ENCODE results near the gene MYL7.
"Not testable (repeated sequence)": the region's sequence is repeated elsewhere in the genome, so short reads cannot be mapped to it uniquely, and the experiment has no call there.

Gene MYL7

GRCh38 chr7:44182827-44183226 is 41.7 kb upstream of the MYL7 start:
- TF ChIP-seq MYC (IDR thresholded peaks at IDR 0.05; ENCODE audit: low read depth, low read length) (no peak), POLR2A (IDR thresholded peaks at IDR 0.05; ENCODE audit: extremely low read depth, insufficient read length) (no peak)
- TF ChIP-seq, protein P1, sequence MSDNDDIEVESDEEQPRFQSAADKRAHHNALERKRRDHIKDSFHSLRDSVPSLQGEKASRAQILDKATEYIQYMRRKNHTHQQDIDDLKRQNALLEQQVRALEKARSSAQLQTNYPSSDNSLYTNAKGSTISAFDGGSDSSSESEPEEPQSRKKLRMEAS (IDR thresholded peaks at IDR 0.05; ENCODE audit: low read depth, low read length) = no peak
- TF ChIP-seq, protein P2, sequence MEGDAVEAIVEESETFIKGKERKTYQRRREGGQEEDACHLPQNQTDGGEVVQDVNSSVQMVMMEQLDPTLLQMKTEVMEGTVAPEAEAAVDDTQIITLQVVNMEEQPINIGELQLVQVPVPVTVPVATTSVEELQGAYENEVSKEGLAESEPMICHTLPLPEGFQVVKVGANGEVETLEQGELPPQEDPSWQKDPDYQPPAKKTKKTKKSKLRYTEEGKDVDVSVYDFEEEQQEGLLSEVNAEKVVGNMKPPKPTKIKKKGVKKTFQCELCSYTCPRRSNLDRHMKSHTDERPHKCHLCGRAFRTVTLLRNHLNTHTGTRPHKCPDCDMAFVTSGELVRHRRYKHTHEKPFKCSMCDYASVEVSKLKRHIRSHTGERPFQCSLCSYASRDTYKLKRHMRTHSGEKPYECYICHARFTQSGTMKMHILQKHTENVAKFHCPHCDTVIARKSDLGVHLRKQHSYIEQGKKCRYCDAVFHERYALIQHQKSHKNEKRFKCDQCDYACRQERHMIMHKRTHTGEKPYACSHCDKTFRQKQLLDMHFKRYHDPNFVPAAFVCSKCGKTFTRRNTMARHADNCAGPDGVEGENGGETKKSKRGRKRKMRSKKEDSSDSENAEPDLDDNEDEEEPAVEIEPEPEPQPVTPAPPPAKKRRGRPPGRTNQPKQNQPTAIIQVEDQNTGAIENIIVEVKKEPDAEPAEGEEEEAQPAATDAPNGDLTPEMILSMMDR (IDR thresholded peaks at IDR 0.05; ENCODE audit: low read depth, low read length) = no peak
- H3K4me3 ChIP-seq (ENCODE audit: low read depth, low read length) = no peak overlapping the region
- no peak for DNase-seq (ENCODE audit: low read depth)

- no peak for DNase-seq (ENCODE audit: low read depth)
- no peak overlapping the region for H3K4me3 ChIP-seq (ENCODE audit: low read depth, low read length)
- TF ChIP-seq, protein P1 (IDR thresholded peaks at IDR 0.05; ENCODE audit: low read depth, low read length) = no peak
- no peak for TF ChIP-seq POLR2A (IDR thresholded peaks at IDR 0.05; ENCODE audit: extremely low read depth, insufficient read length)
- TF ChIP-seq, protein P2 (IDR thresholded peaks at IDR 0.05; ENCODE audit: low read depth, low read length) = no peak
Measured at GRCh38 chr7:44180631-44181030, 39.5 kb upstream of the MYL7 start.

DNA sequence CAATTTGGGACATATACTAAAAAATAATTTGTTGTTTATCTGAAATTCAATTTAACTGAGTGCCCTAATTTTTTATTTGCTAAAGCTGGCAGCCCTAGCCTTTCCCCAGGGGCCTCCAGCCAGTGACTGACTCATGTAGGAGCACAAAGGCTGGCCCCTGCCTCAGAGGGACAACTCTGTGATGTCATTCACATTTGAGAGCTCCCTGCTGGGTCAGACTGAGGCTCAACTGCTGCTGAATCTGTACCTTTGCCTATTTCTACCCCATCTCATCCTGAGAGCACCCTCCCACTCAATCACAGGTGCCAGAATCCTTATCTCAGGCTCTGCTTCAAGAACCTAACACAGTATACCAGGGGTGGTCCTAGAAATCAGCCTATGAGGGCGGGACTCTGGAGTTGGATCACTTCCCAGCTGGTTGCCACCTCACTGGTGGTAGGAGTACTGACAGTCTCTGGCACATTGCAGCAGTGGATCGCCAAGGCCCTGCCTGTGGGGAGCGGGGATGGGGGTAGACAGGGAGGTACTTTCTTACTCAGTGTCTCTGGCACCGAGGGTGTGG is 36.5 kb upstream of the MYL7 start:
- DNase-seq (ENCODE audit: low read depth) = peak; percentile 46
- no peak overlapping the region for H3K4me3 ChIP-seq (ENCODE audit: low read depth, low read length)
- TF ChIP-seq, protein P1 (IDR thresholded peaks at IDR 0.05; ENCODE audit: low read depth, low read length) = no peak
- TF ChIP-seq MYC (IDR thresholded peaks at IDR 0.05; ENCODE audit: low read depth, low read length) = no peak
- no peak for TF ChIP-seq POLR2A (IDR thresholded peaks at IDR 0.05; ENCODE audit: extremely low read depth, insufficient read length)
- TF ChIP-seq, protein P2 (IDR thresholded peaks at IDR 0.05; ENCODE audit: low read depth, low read length) = no peak

GRCh38 chr7:44176486-44176885 is 35.4 kb upstream of the MYL7 start:
- no peak overlapping the region for H3K4me3 ChIP-seq (ENCODE audit: low read depth, low read length)
- DNase-seq (ENCODE audit: low read depth) = no peak
- TF ChIP-seq, protein P2 (IDR thresholded peaks at IDR 0.05; ENCODE audit: low read depth, low read length) = no peak
- TF ChIP-seq MYC (IDR thresholded peaks at IDR 0.05; ENCODE audit: low read depth, low read length) (no peak), POLR2A (IDR thresholded peaks at IDR 0.05; ENCODE audit: extremely low read depth, insufficient read length) (no peak)
- TF ChIP-seq, protein P1 (IDR thresholded peaks at IDR 0.05; ENCODE audit: low read depth, low read length) = no peak

DNA sequence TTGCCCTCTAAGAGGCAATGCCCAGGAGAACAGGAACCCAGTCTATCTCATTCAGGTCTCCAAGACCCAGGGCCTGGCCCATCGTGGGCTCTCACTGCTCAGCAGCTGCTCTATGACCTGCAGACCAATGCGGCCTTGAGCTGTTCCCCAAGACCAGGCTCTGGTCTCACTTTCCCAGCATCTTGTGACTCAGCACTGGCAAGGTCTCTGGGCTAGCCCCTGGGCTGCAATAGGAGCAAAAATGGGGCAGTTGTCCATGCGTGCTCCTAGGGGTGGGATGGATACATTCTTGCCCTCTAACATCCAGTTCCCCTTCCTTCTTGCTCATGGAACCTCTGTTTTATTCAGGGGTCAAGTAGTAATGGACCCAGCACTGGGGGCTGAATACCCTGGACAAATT is 34.6 kb upstream of the MYL7 start:
- TF ChIP-seq, protein P2 (IDR thresholded peaks at IDR 0.05; ENCODE audit: low read depth, low read length) = no peak
- TF ChIP-seq POLR2A (IDR thresholded peaks at IDR 0.05; ENCODE audit: extremely low read depth, insufficient read length) (no peak), MYC (IDR thresholded peaks at IDR 0.05; ENCODE audit: low read depth, low read length) (no peak)
- TF ChIP-seq, protein P1 (IDR thresholded peaks at IDR 0.05; ENCODE audit: low read depth, low read length) = no peak
- no peak for DNase-seq (ENCODE audit: low read depth)

GRCh38 chr7:44174694-44174948 is 33.5 kb upstream of the MYL7 start:
- not testable (repeated sequence) for DNase-seq (ENCODE audit: low read depth); H3K4me3 ChIP-seq (ENCODE audit: low read depth, low read length)

More for the DNA sequence above, 34.6 kb upstream of the MYL7 start:
- H3K4me3 ChIP-seq (ENCODE audit: low read depth, low read length) = no peak overlapping the region
